Esophagus squamous epithelium (tissue), 4 donors: Measurements from ENCODE around the gene MARCHF9.

Source experiments
- POLR2A ChIP-seq, 4 donors: fragments of 450-650 bp; IDR thresholded peaks; one replicate each; pipeline ENCODE4 v1.6.1; 2017; ENCODE audit warnings: antibody characterized with exemption in 4 of 4, mild to moderate bottlenecking in 4 of 4, moderate library complexity in 3 of 4
- TF ChIP-seq, protein P1 (sequence below), 6 experiments: fragments of 450-650 bp in 4 of 6; fragments of 200-600 bp in 2 of 6; sonication (generic) in 2 of 6; IDR thresholded peaks; one replicate each; pipeline ENCODE4 v1.5.1; 2016 to 2019; ENCODE audit warnings: antibody characterized with exemption in 6 of 6, mild to moderate bottlenecking in 4 of 6, moderate library complexity in 4 of 6

DNA sequence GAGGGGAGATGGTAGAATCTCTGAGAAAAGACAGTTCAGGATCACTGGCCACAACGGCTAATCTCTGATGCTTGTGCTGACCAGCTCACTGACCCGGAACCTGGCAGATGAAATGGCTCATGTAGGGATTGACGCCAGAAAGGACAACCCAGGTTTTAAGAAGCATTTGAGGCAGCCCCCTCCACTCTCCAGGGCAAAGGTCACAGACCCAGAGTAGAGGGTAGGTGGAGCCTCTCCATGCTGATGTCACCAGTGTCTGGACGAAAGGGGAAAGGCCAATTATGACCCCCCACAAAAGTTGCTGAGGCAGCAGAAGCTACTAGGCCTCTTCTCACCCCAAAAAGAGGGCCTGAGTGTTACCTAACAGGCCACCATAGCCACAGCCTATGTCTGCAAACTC is 15.8 kb downstream of the MARCHF9 start:
- TF ChIP-seq, protein P1, sequence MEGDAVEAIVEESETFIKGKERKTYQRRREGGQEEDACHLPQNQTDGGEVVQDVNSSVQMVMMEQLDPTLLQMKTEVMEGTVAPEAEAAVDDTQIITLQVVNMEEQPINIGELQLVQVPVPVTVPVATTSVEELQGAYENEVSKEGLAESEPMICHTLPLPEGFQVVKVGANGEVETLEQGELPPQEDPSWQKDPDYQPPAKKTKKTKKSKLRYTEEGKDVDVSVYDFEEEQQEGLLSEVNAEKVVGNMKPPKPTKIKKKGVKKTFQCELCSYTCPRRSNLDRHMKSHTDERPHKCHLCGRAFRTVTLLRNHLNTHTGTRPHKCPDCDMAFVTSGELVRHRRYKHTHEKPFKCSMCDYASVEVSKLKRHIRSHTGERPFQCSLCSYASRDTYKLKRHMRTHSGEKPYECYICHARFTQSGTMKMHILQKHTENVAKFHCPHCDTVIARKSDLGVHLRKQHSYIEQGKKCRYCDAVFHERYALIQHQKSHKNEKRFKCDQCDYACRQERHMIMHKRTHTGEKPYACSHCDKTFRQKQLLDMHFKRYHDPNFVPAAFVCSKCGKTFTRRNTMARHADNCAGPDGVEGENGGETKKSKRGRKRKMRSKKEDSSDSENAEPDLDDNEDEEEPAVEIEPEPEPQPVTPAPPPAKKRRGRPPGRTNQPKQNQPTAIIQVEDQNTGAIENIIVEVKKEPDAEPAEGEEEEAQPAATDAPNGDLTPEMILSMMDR (IDR thresholded peaks at IDR 0.05), result no peak
- TF ChIP-seq POLR2A (IDR thresholded peaks at IDR 0.05), result no peak
